ENCODE measurements around the gene BMPR1A. TPM values are rescaled to one million over a fixed set of nuclear protein-coding genes. Genes with fewer than 3 reads are reported as not detected.

BMPR1A gene
- total and polyA plus RNA-seq, 10 of the 15 experiments (the other 5 are each of a cell fraction or from before 2014, with no cell fraction given) = 2.3 to 22.7 (median 13.1) TPM

DNA sequence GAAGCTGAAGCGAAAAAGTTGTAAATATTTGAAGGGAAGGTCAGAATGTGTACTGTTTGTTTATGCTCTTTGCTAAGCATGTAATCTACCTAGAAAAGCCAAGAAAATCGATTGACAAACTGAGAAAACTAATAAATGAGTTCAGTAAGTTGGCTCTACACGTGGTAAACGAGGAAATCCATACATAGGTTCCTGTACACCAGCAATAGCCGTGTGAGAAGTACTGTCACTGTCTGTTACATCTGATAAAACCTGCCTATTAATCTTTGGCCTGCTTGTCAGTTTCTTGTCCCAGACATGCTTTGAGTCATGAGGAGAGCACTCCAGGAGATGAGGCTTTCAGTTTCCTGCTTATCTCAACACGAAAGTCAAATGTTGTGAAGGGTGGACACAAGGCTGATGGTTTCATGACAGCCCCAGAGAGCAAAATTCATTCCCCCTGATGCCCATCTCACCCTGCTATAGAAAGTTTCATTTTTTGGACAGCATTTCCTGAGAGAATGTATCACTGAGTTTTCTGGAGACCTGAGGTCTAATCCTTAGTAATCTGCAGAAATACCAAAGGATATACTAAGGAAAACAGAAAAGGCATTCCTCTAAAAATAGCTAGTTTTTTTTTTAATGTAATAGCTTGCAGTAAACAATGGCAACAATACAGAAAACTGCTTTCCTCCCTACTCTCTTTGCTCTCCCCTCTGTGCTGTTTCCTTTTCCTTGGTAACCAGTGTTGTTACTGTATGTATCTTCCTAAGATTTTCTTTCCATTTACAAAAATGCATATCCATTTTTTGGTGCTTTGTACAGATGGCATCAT lies 18.8 kb downstream of the BMPR1A start:
- peak; percentile 89 for ATAC-seq
- CTCF ChIA-PET = interaction anchor here (0.8 kb wide), 1 partner anchor 10 kb away, joined by 3 read pairs; no protein-coding TSS in a partner anchor
- in situ Hi-C loops (cut with MboI) = no loop called here
- peak; percentile 38 to 63; a peak in 3 of 4 replicates for TF ChIP-seq IKZF2 (IDR thresholded peaks at IDR 0.05)
- TF ChIP-seq RUNX3 (IDR thresholded peaks at IDR 0.05; ENCODE audit: low read length) = peak; percentile 50; the same call in 1 of the 2 replicates
- TF ChIP-seq IKZF1 (conservative IDR thresholded peaks at IDR 0.05) = 0 out of 2 replicates have a peak, but pooled peaks have one; percentile 29
- peak; percentile 59; the same call in 1 of the 2 replicates for TF ChIP-seq NFIC (IDR thresholded peaks at IDR 0.05; ENCODE audit: low read depth, low read length)
- TF ChIP-seq EED (IDR thresholded peaks at IDR 0.05; ENCODE audit: low read depth) = peak; percentile 92
- no peak for TF ChIP-seq PRDM15 (CRISPR knock-in tag; IDR thresholded peaks at IDR 0.05)
- TF ChIP-seq CREM (IDR thresholded peaks at IDR 0.05; ENCODE audit: low read depth) = 0 out of 2 replicates have a peak, but pooled peaks have one; percentile 48
- TF ChIP-seq, protein P1, sequence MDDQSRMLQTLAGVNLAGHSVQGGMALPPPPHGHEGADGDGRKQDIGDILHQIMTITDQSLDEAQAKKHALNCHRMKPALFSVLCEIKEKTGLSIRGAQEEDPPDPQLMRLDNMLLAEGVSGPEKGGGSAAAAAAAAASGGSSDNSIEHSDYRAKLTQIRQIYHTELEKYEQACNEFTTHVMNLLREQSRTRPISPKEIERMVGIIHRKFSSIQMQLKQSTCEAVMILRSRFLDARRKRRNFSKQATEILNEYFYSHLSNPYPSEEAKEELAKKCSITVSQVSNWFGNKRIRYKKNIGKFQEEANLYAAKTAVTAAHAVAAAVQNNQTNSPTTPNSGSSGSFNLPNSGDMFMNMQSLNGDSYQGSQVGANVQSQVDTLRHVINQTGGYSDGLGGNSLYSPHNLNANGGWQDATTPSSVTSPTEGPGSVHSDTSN (IDR thresholded peaks at IDR 0.05; ENCODE audit: insufficient replicate concordance, low read depth, low read length) = peak; percentile 72
- no peak for TF ChIP-seq SREBF2 (IDR thresholded peaks at IDR 0.05; ENCODE audit: low read length)
- TF ChIP-seq ZBED1 (IDR thresholded peaks at IDR 0.05; ENCODE audit: borderline replicate concordance) = 0 out of 2 replicates have a peak, but pooled peaks have one; percentile 35
- 0 out of 2 replicates have a peak, but pooled peaks have one; percentile 8 for TF ChIP-seq MEF2A (IDR thresholded peaks at IDR 0.05; ENCODE audit: insufficient read depth, low read depth, low read length)
- TF ChIP-seq JUNB (IDR thresholded peaks at IDR 0.05) = peak; percentile 78
- no peak for TF ChIP-seq REST (IDR thresholded peaks at IDR 0.05; ENCODE audit: low read depth, low read length)
- TF ChIP-seq SRF (IDR thresholded peaks at IDR 0.05; ENCODE audit: low read depth in 2 of 2, low read length in 2 of 2) = no peak
- no peak for TF ChIP-seq RBBP5 (conservative IDR thresholded peaks at IDR 0.05)

More for the DNA sequence above, 18.8 kb downstream of the BMPR1A start:
- H3K9ac ChIP-seq (ENCODE audit: control insufficient read depth, insufficient read depth, low read length) = no peak overlapping the region
- H3K9me3 ChIP-seq (replicated peaks; ENCODE audit: control insufficient read depth, insufficient read depth, low read length) = peaks cover 3% of the 10 kb centered on the region; the same call in 2 of the 3 replicates
- peaks cover 40% of the 10 kb centered on the region for H3K79me2 ChIP-seq (ENCODE audit: control insufficient read depth, insufficient read depth, low read length)
- H3K36me3 ChIP-seq (ENCODE audit: control insufficient read depth in 2 of 2, insufficient read depth in 2 of 2, low read length in 1 of 2) = no peaks in the 10 kb centered on the region
- intact Hi-C loops (cut with micrococcal nuclease; ENCODE audit: unreplicated experiment) = no loop called here
- RAD21 ChIA-PET (ENCODE audit: unreplicated experiment) = no interaction called here
- peak overlapping the region; percentile 62 for H3K4me2 ChIP-seq (ENCODE audit: control insufficient read depth, insufficient read depth)
- BruUV-seq (replicated peaks) = no TSS peak
- DNase-seq (ENCODE audit: low read depth, low spot score) (peak; percentile 55), FAIRE-seq (peak; percentile 52)
- SMC1A ChIA-PET (ENCODE audit: uncharacterized antibody, unreplicated experiment) = interaction anchor here (0.7 to 1.4 kb wide), 4 partner anchors 8 to 561 kb away, joined by 3 to 4 read pairs (median 4); no protein-coding TSS in a partner anchor
- H2AFZ ChIP-seq (ENCODE audit: control insufficient read depth, low read depth, low read length) = no peak overlapping the region
- H3K4me3 ChIP-seq = no peak overlapping the region
- peaks cover 3% of the 10 kb centered on the region for H4K20me1 ChIP-seq (ENCODE audit: control insufficient read depth, insufficient read depth)
- H3K27me3 ChIP-seq (replicated peaks in 1 of 2; ENCODE audit: control insufficient read depth in 2 of 2, insufficient read depth in 2 of 2, low read length in 1 of 2) = no peaks in the 10 kb centered on the region
- peaks cover 27% of the 10 kb centered on the region for H3K4me1 ChIP-seq (ENCODE audit: control insufficient read depth, insufficient read depth, low read length)
- POLR2A ChIA-PET = no interaction called here
- H3K27ac ChIP-seq (ENCODE audit: control insufficient read depth, insufficient read depth) = peak overlapping the region; percentile 24; the same call in 1 of the 2 replicates
- WGBS (ENCODE audit: insufficient coverage, insufficient replicate concordance, low lambda C conversion rate, missing lambda C conversion rate) = 37% methylated on average over 6 of the region's 6 CpGs

All from GM12878 (cell line).